Loucy (cell line): ENCODE data around the gene CDK19.
"Not testable (repeated sequence)": the region's sequence is repeated elsewhere in the genome, so short reads cannot be mapped to it uniquely, and the experiment has no call there.

ENCODE experiments used
- H2AFZ ChIP-seq: fragments of 200-600 bp; sonication (generic); 2 replicates; pipeline ENCODE4 v1.6.0; 2016; ENCODE audit warnings: antibody characterized with exemption, mild to moderate bottlenecking, low read length, moderate library complexity
- H3F3A ChIP-seq: fragments of 200-600 bp; 2 replicates; pipeline ENCODE4 v1.6.0; 2016; ENCODE audit warnings: antibody characterized with exemption, low read depth, mild to moderate bottlenecking
- H3K27me3 ChIP-seq: fragments of 200-600 bp; sonication (generic); 2 replicates; pipeline ENCODE4 v1.6.1; 2014; ENCODE audit warnings: low read length, mild to moderate bottlenecking; ENCODE audit not compliant: insufficient read depth, poor library complexity, severe bottlenecking
- H3K36me3 ChIP-seq: fragments of 200-600 bp; sonication (generic); 2 replicates; pipeline ENCODE4 v1.6.1; 2016; ENCODE audit warnings: low read length; ENCODE audit not compliant: insufficient read depth
- H3K4me1 ChIP-seq: fragments of 200-600 bp; sonication (generic); 2 replicates; pipeline ENCODE4 v1.5.1; 2014; ENCODE audit warnings: low read length, mild to moderate bottlenecking; ENCODE audit not compliant: insufficient read depth, poor library complexity, severe bottlenecking
- H3K4me2 ChIP-seq: fragments of 200-600 bp; sonication (generic); 2 replicates; pipeline ENCODE4 v1.6.0; 2014; ENCODE audit warnings: antibody characterized with exemption, low read length, low read depth, mild to moderate bottlenecking; ENCODE audit not compliant: poor library complexity, severe bottlenecking
- H3K4me3 ChIP-seq: fragments of 200-600 bp; sonication (generic); 2 replicates; pipeline ENCODE4 v1.5.1; 2014; ENCODE audit warnings: low read length, mild to moderate bottlenecking, mixed read lengths; ENCODE audit not compliant: poor library complexity, severe bottlenecking
- H3K79me2 ChIP-seq: fragments of 200-600 bp; sonication (generic); 2 replicates; pipeline ENCODE4 v1.6.1; 2014; ENCODE audit warnings: low read length; ENCODE audit not compliant: insufficient read depth
- H3K9ac ChIP-seq: fragments of 200-600 bp; sonication (generic); 2 replicates; pipeline ENCODE4 v1.6.0; 2014; ENCODE audit warnings: mild to moderate bottlenecking, low read depth, low read length, moderate library complexity; ENCODE audit not compliant: poor library complexity, severe bottlenecking
- H3K9me2 ChIP-seq: fragments of 200-600 bp; sonication (generic); replicated peaks from 2 replicates; pipeline ENCODE4 v1.6.1; 2016; ENCODE audit warnings: low read depth, low read length, mixed read lengths
- H3K9me3 ChIP-seq: fragments of 200-600 bp; sonication (generic); 2 replicates; pipeline ENCODE4 v1.6.1; 2014; ENCODE audit warnings: mild to moderate bottlenecking, antibody characterized with exemption, low read length, low read depth; ENCODE audit not compliant: insufficient read depth
- H4K20me1 ChIP-seq: fragments of 200-600 bp; sonication (generic); 2 replicates; pipeline ENCODE4 v1.6.0; 2014; ENCODE audit warnings: antibody characterized with exemption, low read length, mild to moderate bottlenecking; ENCODE audit not compliant: insufficient read depth, poor library complexity, severe bottlenecking
- EZH2phosphoT487 ChIP-seq: fragments of 200-600 bp; IDR thresholded peaks from 2 replicates; pipeline ENCODE4 v1.6.1; 2018; ENCODE audit warnings: antibody characterized with exemption, mild to moderate bottlenecking, moderate library complexity, borderline replicate concordance
- TF ChIP-seq, protein P1 (sequence below): fragments of 200-600 bp; sonication (generic); conservative IDR thresholded peaks from 2 replicates; pipeline ENCODE4 v1.5.1; 2014; ENCODE audit warnings: mild to moderate bottlenecking, antibody characterized with exemption, low read length

Gene CDK19

GRCh38 chr6:110841266-110841665, 26.0 kb upstream of the CDK19 start:
- Histone ChIP-seq H3K9me3 (no peaks in the 10 kb centered on the region), H3K36me3 (no peaks in the 10 kb centered on the region), H3K4me2 (no peak overlapping the region), H3K4me1 (no peaks in the 10 kb centered on the region), H3K9ac (no peak overlapping the region), H3F3A (no peaks in the 10 kb centered on the region), H3K4me3 (no peak overlapping the region), H3K9me2 (no peaks in the 10 kb centered on the region), H3K27me3 (no peaks in the 10 kb centered on the region), H2AFZ (no peak overlapping the region), H4K20me1 (no peaks in the 10 kb centered on the region), H3K79me2 (no peaks in the 10 kb centered on the region)
- TF ChIP-seq, protein P1, sequence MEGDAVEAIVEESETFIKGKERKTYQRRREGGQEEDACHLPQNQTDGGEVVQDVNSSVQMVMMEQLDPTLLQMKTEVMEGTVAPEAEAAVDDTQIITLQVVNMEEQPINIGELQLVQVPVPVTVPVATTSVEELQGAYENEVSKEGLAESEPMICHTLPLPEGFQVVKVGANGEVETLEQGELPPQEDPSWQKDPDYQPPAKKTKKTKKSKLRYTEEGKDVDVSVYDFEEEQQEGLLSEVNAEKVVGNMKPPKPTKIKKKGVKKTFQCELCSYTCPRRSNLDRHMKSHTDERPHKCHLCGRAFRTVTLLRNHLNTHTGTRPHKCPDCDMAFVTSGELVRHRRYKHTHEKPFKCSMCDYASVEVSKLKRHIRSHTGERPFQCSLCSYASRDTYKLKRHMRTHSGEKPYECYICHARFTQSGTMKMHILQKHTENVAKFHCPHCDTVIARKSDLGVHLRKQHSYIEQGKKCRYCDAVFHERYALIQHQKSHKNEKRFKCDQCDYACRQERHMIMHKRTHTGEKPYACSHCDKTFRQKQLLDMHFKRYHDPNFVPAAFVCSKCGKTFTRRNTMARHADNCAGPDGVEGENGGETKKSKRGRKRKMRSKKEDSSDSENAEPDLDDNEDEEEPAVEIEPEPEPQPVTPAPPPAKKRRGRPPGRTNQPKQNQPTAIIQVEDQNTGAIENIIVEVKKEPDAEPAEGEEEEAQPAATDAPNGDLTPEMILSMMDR = no peak
- TF ChIP-seq EZH2phosphoT487 = no peak

- H3F3A ChIP-seq, H2AFZ ChIP-seq, H3K4me1 ChIP-seq, H4K20me1 ChIP-seq, H3K9ac ChIP-seq, H3K27me3 ChIP-seq, H3K9me3 ChIP-seq, H3K4me3 ChIP-seq, H3K9me2 ChIP-seq, H3K79me2 ChIP-seq, H3K4me2 ChIP-seq, H3K36me3 ChIP-seq: not testable (repeated sequence)
Observed at GRCh38 chr6:110835751-110836150, 20.5 kb upstream of the CDK19 start.

GRCh38 chr6:110833831-110834230, 18.6 kb upstream of the CDK19 start:
- no peak for TF ChIP-seq EZH2phosphoT487
- TF ChIP-seq, protein P1 = no peak

DNA sequence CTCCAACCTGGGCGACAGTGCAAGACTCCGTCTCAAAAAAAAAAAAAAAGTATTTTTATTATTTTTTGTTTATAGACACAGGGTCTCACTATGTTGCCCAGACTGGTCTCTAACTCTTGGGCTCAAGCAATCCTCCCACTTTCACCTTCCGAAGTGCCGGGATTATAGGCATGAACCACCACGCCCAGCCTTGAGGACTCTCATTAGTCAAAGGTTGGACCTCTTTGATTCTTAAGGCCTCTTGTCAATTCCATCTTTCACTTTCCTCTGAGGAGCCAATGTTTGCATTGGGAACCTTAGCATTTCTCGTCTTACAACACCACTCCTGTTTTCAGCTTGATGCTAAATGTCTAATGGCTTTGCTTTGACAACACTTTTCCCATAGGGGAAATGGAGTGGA, 16.1 kb upstream of the CDK19 start:
- Histone ChIP-seq H2AFZ (no peak overlapping the region), H3K4me3 (no peak overlapping the region), H3F3A (no peaks in the 10 kb centered on the region), H3K36me3 (no peaks in the 10 kb centered on the region), H3K4me2 (no peak overlapping the region), H3K79me2 (no peaks in the 10 kb centered on the region), H4K20me1 (no peaks in the 10 kb centered on the region), H3K27me3 (no peaks in the 10 kb centered on the region), H3K4me1 (peaks cover under 1% of the 10 kb centered on the region), H3K9me3 (no peaks in the 10 kb centered on the region), H3K9me2 (no peaks in the 10 kb centered on the region), H3K9ac (no peak overlapping the region)
- no peak for TF ChIP-seq EZH2phosphoT487
- TF ChIP-seq, protein P1 = no peak

More at GRCh38 chr6:110833831-110834230, 18.6 kb upstream of the CDK19 start:
- Histone ChIP-seq H4K20me1 (no peaks in the 10 kb centered on the region), H3K4me2 (no peak overlapping the region), H3K4me1 (no peaks in the 10 kb centered on the region), H3K9me2 (no peaks in the 10 kb centered on the region), H2AFZ (no peak overlapping the region), H3K9ac (no peak overlapping the region), H3K79me2 (no peaks in the 10 kb centered on the region), H3F3A (no peaks in the 10 kb centered on the region), H3K4me3 (no peak overlapping the region), H3K36me3 (no peaks in the 10 kb centered on the region), H3K9me3 (no peaks in the 10 kb centered on the region), H3K27me3 (no peaks in the 10 kb centered on the region)
